HEK293T (cell line): Measurements from ENCODE around the gene ANXA6.

ENCODE experiments used
- BHLHE40 ChIP-seq: fragments of 450-650 bp; IDR thresholded peaks from 2 replicates; pipeline ENCODE4 v1.6.1; 2016; ENCODE audit warnings: mild to moderate bottlenecking, moderate library complexity, borderline replicate concordance
- ELF4 ChIP-seq: fragments of 450-650 bp; IDR thresholded peaks from 2 replicates; pipeline ENCODE4 v1.6.1; 2017; ENCODE audit warnings: antibody characterized with exemption
- L3MBTL2 ChIP-seq: fragments of 450-650 bp; conservative IDR thresholded peaks from 2 replicates; pipeline ENCODE4 v1.6.1; 2016; ENCODE audit warnings: mild to moderate bottlenecking
- NFRKB ChIP-seq: fragments of 450-650 bp; IDR thresholded peaks from 2 replicates; pipeline ENCODE4 v1.6.1; 2016; ENCODE audit warnings: mild to moderate bottlenecking, moderate library complexity
- SP1 ChIP-seq: fragments of 450-650 bp; IDR thresholded peaks from 2 replicates; pipeline ENCODE4 v1.6.1; 2017
- TARDBP ChIP-seq: fragments of 450-650 bp; IDR thresholded peaks from 2 replicates; pipeline ENCODE4 v1.6.1; 2016
- ZNF384 ChIP-seq: fragments of 450-650 bp; IDR thresholded peaks from 2 replicates; pipeline ENCODE4 v1.6.1; 2016

GRCh38 chr5:151125421-151125820 lies 32.2 kb downstream of the ANXA6 start:
- TF ChIP-seq L3MBTL2 (no peak), ELF4 (no peak), TARDBP (no peak), ZNF384 (no peak), BHLHE40 (no peak), NFRKB (no peak), SP1 (no peak)
